Stomach (tissue), 9 donors: Measurements from ENCODE around the gene VASP. TPM values are rescaled to one million over a fixed set of nuclear protein-coding genes. Genes with fewer than 3 reads are reported as not detected.

Source experiments
- DNase-seq, 2 donors: peaks; one replicate each; pipeline versions ENCODE4 v3.0.0 to v3.0.0-alpha.2; 2013 to 2019
- H3K27ac ChIP-seq, 5 donors: fragments of 200-600 bp in 4 of 5; sonication (generic) in 4 of 5; one replicate each; pipeline ENCODE4 v1.5.1; 2013 to 2019; ENCODE audit warnings: mild to moderate bottlenecking in 1 of 5, moderate library complexity in 1 of 5
- H3K27me3 ChIP-seq, 3 donors: fragments of 200-600 bp; sonication (generic); one replicate each; pipeline ENCODE4 v1.5.1; 2017 to 2019; ENCODE audit warnings: mixed run types in 1 of 3
- H3K36me3 ChIP-seq, 4 donors: fragments of 200-600 bp; sonication (generic); 1 replicate in 3 of 4; 2 replicates in 1 of 4; pipeline ENCODE4 v1.5.1; 2016 to 2019
- H3K4me1 ChIP-seq, 4 donors: fragments of 200-600 bp; sonication (generic); one replicate each; pipeline ENCODE4 v1.5.1; 2016 to 2019
- H3K4me3 ChIP-seq, 4 donors: fragments of 200-600 bp; sonication (generic) in 3 of 4; one replicate each; pipeline ENCODE4 v1.5.1; 2016 to 2019; ENCODE audit warnings: mild to moderate bottlenecking in 1 of 4
- H3K9me3 ChIP-seq, 4 donors: fragments of 200-600 bp; sonication (generic); one replicate each; pipeline ENCODE4 v1.5.1; 2016 to 2019
- EP300 ChIP-seq: sonication (generic); formaldehyde crosslinking; IDR thresholded peaks from one replicate; pipeline ENCODE4 v1.6.1; 2017; ENCODE audit warnings: antibody characterized with exemption
- POLR2A ChIP-seq, 4 donors: fragments of 450-650 bp; IDR thresholded peaks; one replicate each; pipeline ENCODE4 v1.6.1; 2016; ENCODE audit warnings: antibody characterized with exemption in 4 of 4, control low read depth in 2 of 4, mild to moderate bottlenecking in 1 of 4, moderate library complexity in 1 of 4
- POLR2AphosphoS5 ChIP-seq, 3 donors: sonication (generic); formaldehyde crosslinking; IDR thresholded peaks; one replicate each; pipeline ENCODE4 v1.6.1; 2016; ENCODE audit warnings: antibody characterized with exemption in 3 of 3
- WGBS, 5 donors: extraction: QIAGEN DNeasy Blood & Tissue Kit in 3 of 5; methylation state at CpG; one replicate each; pipeline versions ENCODE4 v1.1.5 to v1.1.7; 2013 to 2018; 5-methylcytosine and 5-hydroxymethylcytosine counted together
- intact Hi-C: fragments of 100-400 bp; cut with DNase I; formaldehyde crosslinking; loops from one replicate; pipeline ENCODE4 v1.15.1; 2023; ENCODE audit warnings: low total_unique reads
- polyA plus RNA-seq, 3 donors: library from polyadenylated mRNA; stranded (reverse); fragments of 200-250 nt; gene quantifications; one replicate each; pipeline ENCODE4 v1.2.3, GENCODE V29; 2013
- total RNA-seq, 5 donors: library from RNA; depleted of rRNA; stranded (reverse); fragments of >200 nt; gene quantifications; one replicate each; pipeline versions ENCODE4 v1.1.0 to v1.2.3, GENCODE V29; 2014 to 2016
- TF ChIP-seq, protein P1 (sequence below), 7 experiments: fragments of 450-650 bp in 4 of 7; fragments of 200-600 bp in 3 of 7; sonication (generic) in 3 of 7; IDR thresholded peaks; one replicate each; pipeline ENCODE4 v1.5.1; 2016 to 2019; ENCODE audit warnings: antibody characterized with exemption in 7 of 7, control low read depth in 2 of 7, mild to moderate bottlenecking in 1 of 7
- donor health status: healthy with polysubstance abuse.
- donor health status: Bipolar disorder and iron deficiency.
- donor health status: healthy.

Gene VASP
- total and polyA plus RNA-seq, 8 donors, result 48.4 to 280 (median 97.5) TPM

- TF ChIP-seq POLR2A (IDR thresholded peaks at IDR 0.05), result no peak
- no peak for TF ChIP-seq POLR2AphosphoS5 (IDR thresholded peaks at IDR 0.05)
- no peak for TF ChIP-seq EP300
- TF ChIP-seq, protein P1, sequence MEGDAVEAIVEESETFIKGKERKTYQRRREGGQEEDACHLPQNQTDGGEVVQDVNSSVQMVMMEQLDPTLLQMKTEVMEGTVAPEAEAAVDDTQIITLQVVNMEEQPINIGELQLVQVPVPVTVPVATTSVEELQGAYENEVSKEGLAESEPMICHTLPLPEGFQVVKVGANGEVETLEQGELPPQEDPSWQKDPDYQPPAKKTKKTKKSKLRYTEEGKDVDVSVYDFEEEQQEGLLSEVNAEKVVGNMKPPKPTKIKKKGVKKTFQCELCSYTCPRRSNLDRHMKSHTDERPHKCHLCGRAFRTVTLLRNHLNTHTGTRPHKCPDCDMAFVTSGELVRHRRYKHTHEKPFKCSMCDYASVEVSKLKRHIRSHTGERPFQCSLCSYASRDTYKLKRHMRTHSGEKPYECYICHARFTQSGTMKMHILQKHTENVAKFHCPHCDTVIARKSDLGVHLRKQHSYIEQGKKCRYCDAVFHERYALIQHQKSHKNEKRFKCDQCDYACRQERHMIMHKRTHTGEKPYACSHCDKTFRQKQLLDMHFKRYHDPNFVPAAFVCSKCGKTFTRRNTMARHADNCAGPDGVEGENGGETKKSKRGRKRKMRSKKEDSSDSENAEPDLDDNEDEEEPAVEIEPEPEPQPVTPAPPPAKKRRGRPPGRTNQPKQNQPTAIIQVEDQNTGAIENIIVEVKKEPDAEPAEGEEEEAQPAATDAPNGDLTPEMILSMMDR (IDR thresholded peaks at IDR 0.05), result no peak
- no peak overlapping the region for H3K27ac ChIP-seq
- H3K4me1 ChIP-seq, result peaks cover 16 to 38% (median 23%) of the 10 kb centered on the region in 4 donors
- DNase-seq, result no peak
- H3K36me3 ChIP-seq, result no peaks in the 10 kb centered on the region
- no peaks in the 10 kb centered on the region for H3K9me3 ChIP-seq
- intact Hi-C loops, result no loop called here
- peaks cover 0 to 11% (median 2%) of the 10 kb centered on the region in 3 donors for H3K27me3 ChIP-seq
- H3K4me3 ChIP-seq, result no peak overlapping the region
- 80 to 89% (median 87%) methylated on average over 9 of the region's 9 CpGs for WGBS, 5 donors
Observed at GRCh38 chr19:45503909-45504308, 3.4 kb upstream of the VASP start.

- WGBS, 5 donors, result 74 to 80% (median 79%) methylated on average over 8 of the region's 8 CpGs
- TF ChIP-seq POLR2AphosphoS5 (IDR thresholded peaks at IDR 0.05), result no peak
- TF ChIP-seq, protein P1 (IDR thresholded peaks at IDR 0.05), result no peak
- TF ChIP-seq EP300, result no peak
- no peak for TF ChIP-seq POLR2A (IDR thresholded peaks at IDR 0.05)
- intact Hi-C loops, result no loop called here
Observed at GRCh38 chr19:45505151-45505995, 1.9 kb upstream of the VASP start.

DNA sequence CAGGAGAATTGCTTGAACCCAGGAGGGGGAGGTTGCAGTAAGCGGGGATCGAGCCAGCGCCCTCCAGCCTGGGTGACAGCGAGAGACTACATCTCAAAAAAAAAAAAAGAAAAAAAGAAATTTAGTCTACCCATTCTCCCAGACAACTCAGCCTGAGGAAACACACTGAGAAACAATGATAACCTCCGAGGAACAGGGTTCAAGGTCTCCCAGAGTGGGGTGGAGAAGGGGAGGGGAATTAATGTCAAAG, 1.4 kb upstream of the VASP start:
- no peaks in the 10 kb centered on the region for H3K9me3 ChIP-seq
- DNase-seq, result no peak
- WGBS, 5 donors, result 52 to 75% (median 62%) methylated on average over 5 of the region's 5 CpGs
- H3K4me3 ChIP-seq, result peak overlapping the region; percentile 88 to 98 (median 92)
- peak overlapping the region; percentile 91 to 97 (median 96) for H3K27ac ChIP-seq
- no peaks in the 10 kb centered on the region for H3K27me3 ChIP-seq
- intact Hi-C loops, result no loop called here
- H3K36me3 ChIP-seq, result peaks cover 0 to under 1% (median 0%) of the 10 kb centered on the region in 4 donors
- TF ChIP-seq POLR2A (IDR thresholded peaks at IDR 0.05), result no peak
- TF ChIP-seq, protein P1 (IDR thresholded peaks at IDR 0.05), result no peak
- no peak for TF ChIP-seq EP300
- TF ChIP-seq POLR2AphosphoS5 (IDR thresholded peaks at IDR 0.05), result no peak
- H3K4me1 ChIP-seq, result peaks cover 24 to 35% (median 31%) of the 10 kb centered on the region in 4 donors

More at GRCh38 chr19:45505151-45505995, 1.9 kb upstream of the VASP start:
- Histone ChIP-seq H3K27ac (peak overlapping the region; percentile 37 to 97 (median 96)), H3K4me1 (peaks cover 19 to 35% (median 25%) of the 10 kb centered on the region in 4 donors), H3K36me3 (no peaks in the 10 kb centered on the region), H3K27me3 (no peaks in the 10 kb centered on the region), H3K9me3 (no peaks in the 10 kb centered on the region), H3K4me3 (no peak overlapping the region)
- no peak for DNase-seq

- Histone ChIP-seq H3K4me3 (peak overlapping the region; percentile 88 to 98 (median 92)), H3K27ac (peak overlapping the region; percentile 91 to 97 (median 96)), H3K27me3 (no peaks in the 10 kb centered on the region), H3K4me1 (peaks cover 29 to 40% (median 36%) of the 10 kb centered on the region in 4 donors), H3K9me3 (no peaks in the 10 kb centered on the region), H3K36me3 (peaks cover 0 to 5% (median 0%) of the 10 kb centered on the region in 4 donors)
- intact Hi-C loops, result no loop called here
- WGBS, 5 donors, result 0 to 3% (median 1%) methylated on average over 32 to 47 of the region's 47 CpGs
- DNase-seq, result peak; percentile 97 to 98
- TF ChIP-seq EP300 (no peak), POLR2A (IDR thresholded peaks at IDR 0.05) (peak in 1 of 4 donors; percentile 78), POLR2AphosphoS5 (IDR thresholded peaks at IDR 0.05) (peak; percentile 14 to 83 (median 75))
- TF ChIP-seq, protein P1 (IDR thresholded peaks at IDR 0.05), result peak in 4 of 7 experiments; percentile 15 to 56 (median 34)
Observed at GRCh38 chr19:45506246-45506988, 862 bp upstream of the VASP start.
